Right lobe of liver (tissue), 6 donors: ENCODE measurements around the gene CLIP2. TPM values are rescaled to one million over a fixed set of nuclear protein-coding genes. Genes with fewer than 3 reads are reported as not detected.
"Not testable (repeated sequence)": the region's sequence is repeated elsewhere in the genome, so short reads cannot be mapped to it uniquely, and the experiment has no call there.

Experiments used
- ATAC-seq, 4 donors: fragments of 200-7000 bp; cut with Tn5 transposase; one replicate each; pipeline ENCODE4 v1.9.1; 2020; ENCODE audit warnings: mild to moderate bottlenecking in 4 of 4, moderate library complexity in 4 of 4
- DNase-seq, 3 donors: peaks; one replicate each; pipeline ENCODE4 v3.0.0-alpha.2; 2020
- H3K27ac ChIP-seq, 3 donors: fragments of 200-600 bp; one replicate each; pipeline ENCODE4 v1.8.0; 2022
- H3K27me3 ChIP-seq, 2 donors: fragments of 200-600 bp; one replicate each; pipeline ENCODE4 v1.8.0; 2022
- H3K36me3 ChIP-seq, 4 donors: fragments of 200-600 bp; sonication (generic) in 1 of 4; one replicate each; pipeline versions ENCODE4 v1.5.1 to v1.8.0; 2017 to 2022; ENCODE audit warnings: control low read depth in 1 of 4
- H3K4me1 ChIP-seq, 4 donors: fragments of 200-600 bp; sonication (generic) in 1 of 4; one replicate each; pipeline versions ENCODE4 v1.5.1 to v1.8.0; 2017 to 2022; ENCODE audit warnings: control low read depth in 1 of 4
- H3K4me3 ChIP-seq, 3 donors: fragments of 200-600 bp; one replicate each; pipeline ENCODE4 v1.8.0; 2022
- H3K9me3 ChIP-seq, 4 donors: fragments of 200-600 bp; sonication (generic) in 1 of 4; one replicate each; pipeline versions ENCODE4 v1.5.1 to v1.8.0; 2017 to 2022; ENCODE audit warnings: control low read depth in 1 of 4
- CTCF ChIP-seq, 4 donors: fragments of 200-600 bp in 3 of 4; fragments of 450-650 bp in 1 of 4; IDR thresholded peaks; one replicate each; pipeline versions ENCODE4 v1.5.1 to v1.8.0; 2016 to 2022; ENCODE audit warnings: antibody characterized with exemption in 4 of 4, mild to moderate bottlenecking in 2 of 4
- POLR2A ChIP-seq: fragments of 450-650 bp; IDR thresholded peaks from one replicate; pipeline ENCODE4 v1.6.1; 2017; ENCODE audit warnings: antibody characterized with exemption, mild to moderate bottlenecking
- WGBS: methylation state at CpG from one replicate; pipeline ENCODE4 v1.1.6; 2018; ENCODE audit warnings: low coverage, low lambda C conversion rate; ENCODE audit not compliant: insufficient coverage; ENCODE audit errors: missing lambda C conversion rate; 5-methylcytosine and 5-hydroxymethylcytosine counted together
- intact Hi-C, 2 donors: fragments of 100-400 bp; cut with DNase I; formaldehyde crosslinking; loops; one replicate each; pipeline versions ENCODE4 v1.11.2 to v1.14.1; 2022
- total RNA-seq, 6 experiments: library from RNA; depleted of rRNA in 2 of 6; stranded (reverse); fragments of >200 nt in 2 of 6; fragmentation: NEBNext Ultra II Directional in 3 of 6; extraction: Animal tissue kit (Norgen Biotek cat#: 25700) in 3 of 6; gene quantifications; one replicate each; pipeline versions ENCODE4 v1.1.0 to v1.2.4, GENCODE V29; 2016 to 2023
- donor health status: DM: no; HTN: yes; CAD: no.
- donor health status: DM: no; HTN: no; CAD: no.
- donor health status: DM: no; HTN: no; CAD: no.
- donor health status: DM: no; HTN: yes; CAD: no.
- donor health status: DM: no; HTN: yes; CAD: no.

CLIP2 gene
- total RNA-seq, 6 experiments from 2014 or later = 2.8 to 6.8 (median 4.2) TPM

DNA sequence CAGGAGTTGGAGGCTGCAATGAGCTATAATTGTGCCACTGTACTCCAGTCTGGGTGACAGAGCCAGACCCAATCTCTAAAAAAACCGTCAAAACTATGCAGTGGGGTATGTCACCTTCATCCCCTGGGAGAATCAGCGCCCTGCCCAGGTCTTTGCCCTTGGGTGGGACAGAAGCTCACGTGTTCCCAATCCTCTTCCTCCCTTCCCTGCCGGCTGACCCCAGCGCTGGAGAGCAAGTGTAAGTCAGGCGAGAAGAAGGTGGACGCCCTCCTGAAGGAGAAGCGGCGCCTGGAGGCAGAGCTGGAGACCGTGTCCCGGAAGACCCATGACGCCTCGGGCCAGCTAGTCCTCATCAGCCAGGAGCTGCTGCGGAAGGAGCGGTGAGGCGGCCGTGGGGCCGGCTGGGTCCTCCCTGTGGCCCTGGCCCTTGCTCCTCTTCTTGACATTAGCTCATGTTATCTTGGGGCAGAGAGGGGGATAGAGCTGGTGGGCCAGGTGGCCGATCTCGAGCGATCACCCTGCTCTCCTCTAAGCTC is 99.7 kb downstream of the CLIP2 start:
- intact Hi-C loops = no loop called here
- WGBS = 100% methylated on average over 3 of the region's 21 CpGs
- no peak for TF ChIP-seq CTCF (IDR thresholded peaks at IDR 0.05)
- TF ChIP-seq POLR2A = no peak
- H3K27me3 ChIP-seq = no peaks in the 10 kb centered on the region
- H3K4me3 ChIP-seq = no peak overlapping the region
- DNase-seq (no peak), ATAC-seq (no peak)
- H3K4me1 ChIP-seq = peaks cover 0 to 5% (median 0%) of the 10 kb centered on the region in 4 donors
- H3K36me3 ChIP-seq = no peaks in the 10 kb centered on the region
- no peaks in the 10 kb centered on the region for H3K9me3 ChIP-seq
- no peak overlapping the region for H3K27ac ChIP-seq

- peak overlapping the region in 1 of 3 donors; percentile 1 for H3K27ac ChIP-seq
- not testable (repeated sequence) for H3K9me3 ChIP-seq, H3K4me3 ChIP-seq, H3K36me3 ChIP-seq, H3K27me3 ChIP-seq, H3K4me1 ChIP-seq
- DNase-seq (peak in 2 of 3 donors; percentile 52 to 64), ATAC-seq (peak; percentile 87 to 94 (median 90))
- TF ChIP-seq CTCF (IDR thresholded peaks at IDR 0.05) = peak; percentile 26 to 61 (median 48)
- 38% methylated on average over 6 of the region's 6 CpGs for WGBS
- intact Hi-C loops = loop anchor here in 1 of 2 donors (10.0 kb wide), 1 partner anchor 329 kb away; no protein-coding TSS in a partner anchor
Measured at GRCh38 chr7:74393722-74394121, 104.5 kb downstream of the CLIP2 start.

GRCh38 chr7:74394601-74395000 is 105.4 kb downstream of the CLIP2 start:
- TF ChIP-seq CTCF (IDR thresholded peaks at IDR 0.05) = peak; percentile 31 to 54 (median 41)
- H3K27ac ChIP-seq, DNase-seq, H3K36me3 ChIP-seq, H3K4me1 ChIP-seq, H3K4me3 ChIP-seq, H3K9me3 ChIP-seq, H3K27me3 ChIP-seq: not testable (repeated sequence)
- peak; percentile 81 to 90 (median 84) for ATAC-seq
- WGBS = 23% methylated on average over 3 of the region's 3 CpGs
- intact Hi-C loops = loop anchor here in 1 of 2 donors (10.0 kb wide), 1 partner anchor 330 kb away; no protein-coding TSS in a partner anchor

GRCh38 chr7:74395745-74396311 is 106.6 kb downstream of the CLIP2 start:
- no peak for TF ChIP-seq POLR2A
- no peak for TF ChIP-seq CTCF (IDR thresholded peaks at IDR 0.05)
- no peak for ATAC-seq
- H3K27ac ChIP-seq = no peak overlapping the region
- H3K9me3 ChIP-seq = no peaks in the 10 kb centered on the region
- intact Hi-C loops = loop anchor here in 1 of 2 donors (10.0 kb wide), 1 partner anchor 331 kb away; no protein-coding TSS in a partner anchor
- no peak overlapping the region for H3K4me3 ChIP-seq
- DNase-seq = no peak
- no peaks in the 10 kb centered on the region for H3K27me3 ChIP-seq
- WGBS = 73% methylated on average over 3 of the region's 4 CpGs
- H3K36me3 ChIP-seq = no peaks in the 10 kb centered on the region
- no peaks in the 10 kb centered on the region for H3K4me1 ChIP-seq
